Neural cell (in vitro differentiated cells): ENCODE measurements around the gene CAPN9.

Source experiments
- CTCF ChIP-seq: fragments of 450-650 bp; IDR thresholded peaks from 2 replicates; pipeline ENCODE4 v1.5.1; 2014; ENCODE audit warnings: antibody characterized with exemption, mild to moderate bottlenecking, moderate library complexity; ENCODE audit not compliant: poor library complexity, severe bottlenecking
- EP300 ChIP-seq: fragments of 450-650 bp; conservative IDR thresholded peaks from 2 replicates; pipeline ENCODE4 v1.6.1; 2014; ENCODE audit warnings: antibody characterized with exemption, mild to moderate bottlenecking, moderate library complexity; ENCODE audit not compliant: poor library complexity, severe bottlenecking
- EZH2 ChIP-seq: fragments of 200-600, 300-800 bp; shearing (Covaris generic), sonication (generic); IDR thresholded peaks from 2 replicates; pipeline ENCODE4 v1.6.1; 2014; ENCODE audit warnings: antibody characterized with exemption, low read length, borderline replicate concordance, mild to moderate bottlenecking; ENCODE audit not compliant: insufficient read depth, poor library complexity, severe bottlenecking
- MXI1 ChIP-seq: fragments of 450-650 bp; conservative IDR thresholded peaks from 2 replicates; pipeline ENCODE4 v1.6.1; 2014; ENCODE audit warnings: antibody characterized with exemption, mild to moderate bottlenecking; ENCODE audit not compliant: poor library complexity, severe bottlenecking
- POLR2AphosphoS5 ChIP-seq: IDR thresholded peaks from 2 replicates; pipeline ENCODE4 v1.6.1; 2012
- RAD21 ChIP-seq: fragments of 450-650 bp; conservative IDR thresholded peaks from 2 replicates; pipeline ENCODE4 v1.6.1; 2014; ENCODE audit warnings: antibody characterized with exemption, mild to moderate bottlenecking, moderate library complexity
- REST ChIP-seq: IDR thresholded peaks from 2 replicates; pipeline ENCODE4 v1.6.1; 2012; ENCODE audit warnings: borderline replicate concordance
- SMC3 ChIP-seq: fragments of 450-650 bp; conservative IDR thresholded peaks from 2 replicates; pipeline ENCODE4 v1.6.1; 2014; ENCODE audit warnings: antibody characterized with exemption, mild to moderate bottlenecking, moderate library complexity; ENCODE audit not compliant: poor library complexity

GRCh38 chr1:230850547-230850946 lies 103.4 kb downstream of the CAPN9 start:
- no peak for TF ChIP-seq CTCF
- TF ChIP-seq MXI1: no peak
- no peak for TF ChIP-seq SMC3
- no peak for TF ChIP-seq RAD21
- TF ChIP-seq EZH2: no peak
- no peak for TF ChIP-seq POLR2AphosphoS5
- no peak for TF ChIP-seq EP300
- TF ChIP-seq REST: no peak
